H4 (cell line): ENCODE results near the gene PACSIN1. TPM values are rescaled to one million over a fixed set of nuclear protein-coding genes. Genes with fewer than 3 reads are reported as not detected.
"Not testable (repeated sequence)": the region's sequence is repeated elsewhere in the genome, so short reads cannot be mapped to it uniquely, and the experiment has no call there.

ENCODE experiments used
- DNase-seq: peaks from one replicate; pipeline ENCODE4 v3.0.0-alpha.2; 2015; ENCODE audit warnings: low spot score
- total RNA-seq: library from RNA; depleted of rRNA; stranded (reverse); fragments of >200 nt; shearing (Covaris generic); gene quantifications from 2 replicates; pipeline ENCODE4 v1.2.3, GENCODE V29; 2014

Gene PACSIN1
- total RNA-seq, 1 experiment from 2014 or later: not detected

- no peak for DNase-seq
Observed at GRCh38 chr6:34485321-34486060, 19.6 kb downstream of the PACSIN1 start.

- DNase-seq: no peak
Observed at GRCh38 chr6:34486106-34486740, 20.3 kb downstream of the PACSIN1 start.

GRCh38 chr6:34486886-34487285 is 21.0 kb downstream of the PACSIN1 start:
- not testable (repeated sequence) for DNase-seq

GRCh38 chr6:34487536-34487935 is 21.7 kb downstream of the PACSIN1 start:
- no peak for DNase-seq

- no peak for DNase-seq
Observed at GRCh38 chr6:34489207-34489805, 23.4 kb downstream of the PACSIN1 start.

- no peak for DNase-seq
Observed at GRCh38 chr6:34490390-34491090, 24.7 kb downstream of the PACSIN1 start.

- DNase-seq: no peak
Observed at GRCh38 chr6:34491091-34491430, 25.2 kb downstream of the PACSIN1 start.

- DNase-seq: no peak
Observed at GRCh38 chr6:34493344-34493743, 27.5 kb downstream of the PACSIN1 start.

GRCh38 chr6:34494973-34495372 is 29.1 kb downstream of the PACSIN1 start:
- DNase-seq: no peak

- DNase-seq: no peak
Observed at GRCh38 chr6:34496103-34496685, 30.3 kb downstream of the PACSIN1 start.

GRCh38 chr6:34497411-34497810 is 31.5 kb downstream of the PACSIN1 start:
- no peak for DNase-seq

GRCh38 chr6:34506718-34507117 is 40.8 kb downstream of the PACSIN1 start:
- DNase-seq: no peak

GRCh38 chr6:34508425-34508824 is 42.5 kb downstream of the PACSIN1 start:
- no peak for DNase-seq

GRCh38 chr6:34509782-34510181 is 43.9 kb downstream of the PACSIN1 start:
- no peak for DNase-seq

- no peak for DNase-seq
Observed at GRCh38 chr6:34510299-34510698, 44.4 kb downstream of the PACSIN1 start.

- DNase-seq: no peak
Observed at GRCh38 chr6:34511214-34511914, 45.5 kb downstream of the PACSIN1 start.

GRCh38 chr6:34511915-34512737 is 46.2 kb downstream of the PACSIN1 start:
- no peak for DNase-seq

GRCh38 chr6:34512738-34513115 is 46.9 kb downstream of the PACSIN1 start:
- DNase-seq: no peak

GRCh38 chr6:34513646-34514045 is 47.8 kb downstream of the PACSIN1 start:
- DNase-seq: no peak

- DNase-seq: no peak
Observed at GRCh38 chr6:34514112-34514511, 48.2 kb downstream of the PACSIN1 start.
